GM13977 (cell line): ENCODE results near the gene PACS1.

Experiments
- DNase-seq: peaks from one replicate; pipeline ENCODE4 v3.0.0; 2012; ENCODE audit warnings: low spot score
- CTCF ChIP-seq: IDR thresholded peaks from 2 replicates; pipeline ENCODE4 v1.5.1; 2012; ENCODE audit warnings: mild to moderate bottlenecking, control low read depth; ENCODE audit not compliant: insufficient read depth; ENCODE audit errors: extremely low read depth, missing control alignments
- in situ Hi-C: fragments of 300-500 bp; cut with MboI; formaldehyde crosslinking; loops from one replicate; pipeline ENCODE4 v1.12.0; 2022; ENCODE audit warnings: low sequenced_read_pairs, low pct_unique_long_range_greater_than_20kb, mixed read lengths, inconsistent platforms; ENCODE audit not compliant: unreplicated experiment

PACS1 gene

GRCh38 chr11:66178871-66179270 is 108.8 kb downstream of the PACS1 start:
- no peak for TF ChIP-seq CTCF
- DNase-seq, result no peak
- in situ Hi-C loops, result no loop called here

- TF ChIP-seq CTCF, result no peak
- in situ Hi-C loops, result no loop called here
- DNase-seq, result no peak
These were observed 111.7 kb downstream of the PACS1 start for GRCh38 chr11:66181632-66182315.

GRCh38 chr11:66183494-66184048 is 113.5 kb downstream of the PACS1 start:
- DNase-seq, result no peak
- TF ChIP-seq CTCF, result no peak
- in situ Hi-C loops, result no loop called here

GRCh38 chr11:66184728-66185127 is 114.7 kb downstream of the PACS1 start:
- in situ Hi-C loops, result no loop called here
- no peak for TF ChIP-seq CTCF
- DNase-seq, result no peak

GRCh38 chr11:66186470-66186869 is 116.4 kb downstream of the PACS1 start:
- DNase-seq, result no peak
- no peak for TF ChIP-seq CTCF
- in situ Hi-C loops, result no loop called here

- DNase-seq, result no peak
- TF ChIP-seq CTCF, result no peak
- in situ Hi-C loops, result no loop called here
These were observed 117.4 kb downstream of the PACS1 start for GRCh38 chr11:66187453-66187852.
